HEK293T (cell line): ENCODE data around the gene IGSF23.
"Not testable (repeated sequence)": the region's sequence is repeated elsewhere in the genome, so short reads cannot be mapped to it uniquely, and the experiment has no call there.

Experiments used
- CTCF ChIA-PET: fragments of 350-600 bp; formaldehyde crosslinking; extraction: SDS; loops from one replicate; lab custom pipeline; 2021; ENCODE audit warnings: antibody characterized with exemption, inconsistent platforms; lab: Yijun Ruan, JAX
- POLR2A ChIA-PET: fragments of 350-600 bp; formaldehyde crosslinking; extraction: SDS; loops from one replicate; lab custom pipeline; 2020; ENCODE audit warnings: antibody characterized with exemption, inconsistent platforms; lab: Yijun Ruan, JAX
- DNase-seq: peaks from one replicate; pipeline ENCODE4 v3.0.0; 2012; ENCODE audit warnings: mixed read lengths; ENCODE audit errors: extremely low spot score
- ARNT ChIP-seq: fragments of 450-650 bp; IDR thresholded peaks from 2 replicates; pipeline ENCODE4 v1.6.1; 2017; ENCODE audit warnings: mild to moderate bottlenecking
- BHLHE40 ChIP-seq: fragments of 450-650 bp; IDR thresholded peaks from 2 replicates; pipeline ENCODE4 v1.6.1; 2016; ENCODE audit warnings: mild to moderate bottlenecking, moderate library complexity, borderline replicate concordance
- CTBP1 ChIP-seq: fragments of 450-650 bp; IDR thresholded peaks from 2 replicates; pipeline ENCODE4 v1.6.1; 2016; ENCODE audit warnings: borderline replicate concordance
- ELF4 ChIP-seq: fragments of 450-650 bp; IDR thresholded peaks from 2 replicates; pipeline ENCODE4 v1.6.1; 2017; ENCODE audit warnings: antibody characterized with exemption
- FOXA1 ChIP-seq: fragments of 450-650 bp; IDR thresholded peaks from 2 replicates; pipeline ENCODE4 v1.6.1; 2016; ENCODE audit warnings: mild to moderate bottlenecking
- FOXK2 ChIP-seq: fragments of 450-650 bp; IDR thresholded peaks from 2 replicates; pipeline ENCODE4 v1.6.1; 2016; ENCODE audit warnings: mild to moderate bottlenecking
- FOXM1 ChIP-seq: fragments of 450-650 bp; IDR thresholded peaks from 2 replicates; pipeline ENCODE4 v1.6.1; 2017; ENCODE audit warnings: mild to moderate bottlenecking, borderline replicate concordance
- HDGF ChIP-seq: fragments of 450-650 bp; IDR thresholded peaks from 2 replicates; pipeline ENCODE4 v1.6.1; 2017; ENCODE audit warnings: antibody characterized with exemption, borderline replicate concordance
- L3MBTL2 ChIP-seq: fragments of 450-650 bp; conservative IDR thresholded peaks from 2 replicates; pipeline ENCODE4 v1.6.1; 2016; ENCODE audit warnings: mild to moderate bottlenecking
- LEF1 ChIP-seq: fragments of 450-650 bp; IDR thresholded peaks from 2 replicates; pipeline ENCODE4 v1.6.1; 2017; ENCODE audit warnings: mild to moderate bottlenecking, borderline replicate concordance
- NFRKB ChIP-seq: fragments of 450-650 bp; IDR thresholded peaks from 2 replicates; pipeline ENCODE4 v1.6.1; 2016; ENCODE audit warnings: mild to moderate bottlenecking, moderate library complexity
- SP1 ChIP-seq: fragments of 450-650 bp; IDR thresholded peaks from 2 replicates; pipeline ENCODE4 v1.6.1; 2017
- SUZ12 ChIP-seq: fragments of 450-650 bp; IDR thresholded peaks from 2 replicates; pipeline ENCODE4 v1.6.1; 2016; ENCODE audit warnings: mild to moderate bottlenecking
- TARDBP ChIP-seq: fragments of 450-650 bp; IDR thresholded peaks from 2 replicates; pipeline ENCODE4 v1.6.1; 2016
- ZNF384 ChIP-seq: fragments of 450-650 bp; IDR thresholded peaks from 2 replicates; pipeline ENCODE4 v1.6.1; 2016
- TF ChIP-seq, protein P1 (sequence below): fragments of 450-650 bp; IDR thresholded peaks from 2 replicates; pipeline ENCODE4 v1.6.1; 2016

Gene IGSF23

GRCh38 chr19:44593294-44593693 lies 20.1 kb upstream of the IGSF23 start:
- TF ChIP-seq FOXM1 (no peak), ARNT (no peak), CTBP1 (no peak), ZNF384 (no peak)
- TF ChIP-seq, protein P1, sequence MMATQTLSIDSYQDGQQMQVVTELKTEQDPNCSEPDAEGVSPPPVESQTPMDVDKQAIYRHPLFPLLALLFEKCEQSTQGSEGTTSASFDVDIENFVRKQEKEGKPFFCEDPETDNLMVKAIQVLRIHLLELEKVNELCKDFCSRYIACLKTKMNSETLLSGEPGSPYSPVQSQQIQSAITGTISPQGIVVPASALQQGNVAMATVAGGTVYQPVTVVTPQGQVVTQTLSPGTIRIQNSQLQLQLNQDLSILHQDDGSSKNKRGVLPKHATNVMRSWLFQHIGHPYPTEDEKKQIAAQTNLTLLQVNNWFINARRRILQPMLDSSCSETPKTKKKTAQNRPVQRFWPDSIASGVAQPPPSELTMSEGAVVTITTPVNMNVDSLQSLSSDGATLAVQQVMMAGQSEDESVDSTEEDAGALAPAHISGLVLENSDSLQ = no peak
- ChIA-PET CTCF (no interaction called here), POLR2A (no interaction called here)
- no peak for DNase-seq

DNA sequence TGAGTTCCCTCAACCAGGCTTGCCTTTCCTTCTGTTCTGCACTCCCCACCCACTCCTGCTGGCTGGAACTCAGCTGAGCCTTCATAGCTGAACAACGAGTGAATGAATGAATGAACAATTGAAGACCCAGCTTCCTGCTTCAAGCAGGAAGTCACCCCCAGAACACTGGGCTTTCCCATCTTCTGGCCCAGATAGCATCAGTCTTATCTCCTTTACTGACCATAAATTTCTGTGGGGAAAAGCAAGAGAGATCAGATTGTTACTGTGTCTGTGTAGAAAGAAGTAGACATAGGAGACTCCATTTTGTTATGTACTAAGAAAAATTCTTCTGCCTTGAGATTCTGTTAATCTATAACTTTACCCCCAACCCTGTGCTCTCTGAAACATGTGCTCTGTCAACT lies 19.5 kb upstream of the IGSF23 start:
- POLR2A ChIA-PET, DNase-seq, CTCF ChIA-PET: not testable (repeated sequence)

- no peak for DNase-seq
- TF ChIP-seq HDGF (no peak), FOXA1 (no peak), CTBP1 (no peak), BHLHE40 (no peak), ARNT (no peak), LEF1 (no peak)
- TF ChIP-seq, protein P1 = no peak
- POLR2A ChIA-PET = no interaction called here
- CTCF ChIA-PET = interaction anchor here (1.0 kb wide), 2 partner anchors 13 to 26 kb away, joined by 5 read pairs; no protein-coding TSS in a partner anchor
Measured at GRCh38 chr19:44596428-44597130, 16.8 kb upstream of the IGSF23 start.

DNA sequence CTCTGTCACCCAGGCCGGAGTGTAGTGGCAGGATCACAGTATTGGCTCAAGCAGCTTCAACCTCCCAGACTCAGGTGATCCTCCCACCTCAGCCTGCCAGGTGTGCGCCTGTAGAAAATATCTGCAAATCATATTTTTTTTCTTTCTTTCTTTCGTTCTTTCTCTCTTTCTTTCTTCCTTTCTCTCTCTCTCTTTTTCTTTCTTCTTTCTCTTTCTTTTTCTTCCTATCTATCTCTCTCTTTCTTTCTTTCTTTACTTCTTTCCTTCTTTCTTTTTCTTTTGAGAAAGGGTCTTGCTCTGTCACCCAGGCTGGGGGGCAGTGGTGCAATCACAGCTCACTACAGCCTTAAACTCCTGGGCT lies 16.3 kb upstream of the IGSF23 start:
- ChIA-PET POLR2A (no interaction called here), CTCF (interaction anchor here (1.0 kb wide), 2 partner anchors 14 to 26 kb away, joined by 5 read pairs; no protein-coding TSS in a partner anchor)
- no peak for DNase-seq
- TF ChIP-seq BHLHE40 = no peak
- TF ChIP-seq ZNF384 = no peak
- TF ChIP-seq HDGF = no peak
- TF ChIP-seq, protein P1 = no peak
- no peak for TF ChIP-seq CTBP1
- TF ChIP-seq L3MBTL2 = no peak
- TF ChIP-seq FOXK2 = no peak
- TF ChIP-seq TARDBP = no peak
- TF ChIP-seq LEF1 = no peak
- no peak for TF ChIP-seq ARNT
- TF ChIP-seq FOXA1 = no peak
- TF ChIP-seq SUZ12 = no peak

GRCh38 chr19:44598355-44598754 lies 15.0 kb upstream of the IGSF23 start:
- ChIA-PET POLR2A (interaction anchor here (0.5 kb wide), 1 partner anchor 108 kb away, joined by 3 read pairs; no protein-coding TSS in a partner anchor), CTCF (no interaction called here)
- no peak for TF ChIP-seq CTBP1
- no peak for DNase-seq

- POLR2A ChIA-PET = no interaction called here
- DNase-seq = no peak
- CTCF ChIA-PET = no interaction called here
- TF ChIP-seq L3MBTL2 = no peak
- TF ChIP-seq TARDBP = no peak
- no peak for TF ChIP-seq NFRKB
- no peak for TF ChIP-seq FOXM1
- TF ChIP-seq FOXK2 = no peak
Measured at GRCh38 chr19:44598880-44599279, 14.5 kb upstream of the IGSF23 start.

GRCh38 chr19:44600466-44600865 lies 12.9 kb upstream of the IGSF23 start:
- CTCF ChIA-PET = no interaction called here
- POLR2A ChIA-PET = no interaction called here

More at GRCh38 chr19:44600466-44600865, 12.9 kb upstream of the IGSF23 start:
- DNase-seq = no peak
- TF ChIP-seq FOXM1 (no peak), SUZ12 (no peak), LEF1 (no peak), ELF4 (no peak), FOXK2 (no peak), FOXA1 (no peak), SP1 (no peak), NFRKB (no peak), ZNF384 (no peak), L3MBTL2 (no peak), BHLHE40 (no peak), ARNT (no peak), CTBP1 (no peak), HDGF (no peak), TARDBP (no peak)
- TF ChIP-seq, protein P1 = no peak
